Ecto neural progenitor cell (in vitro differentiated cells): ENCODE data around the gene DISC1.
"Not testable (repeated sequence)": the region's sequence is repeated elsewhere in the genome, so short reads cannot be mapped to it uniquely, and the experiment has no call there.

Source experiments
- DNase-seq: peaks from one replicate; pipeline ENCODE4 v3.0.0-alpha.2; 2018; ENCODE audit warnings: low spot score

The DISC1 gene

DNA sequence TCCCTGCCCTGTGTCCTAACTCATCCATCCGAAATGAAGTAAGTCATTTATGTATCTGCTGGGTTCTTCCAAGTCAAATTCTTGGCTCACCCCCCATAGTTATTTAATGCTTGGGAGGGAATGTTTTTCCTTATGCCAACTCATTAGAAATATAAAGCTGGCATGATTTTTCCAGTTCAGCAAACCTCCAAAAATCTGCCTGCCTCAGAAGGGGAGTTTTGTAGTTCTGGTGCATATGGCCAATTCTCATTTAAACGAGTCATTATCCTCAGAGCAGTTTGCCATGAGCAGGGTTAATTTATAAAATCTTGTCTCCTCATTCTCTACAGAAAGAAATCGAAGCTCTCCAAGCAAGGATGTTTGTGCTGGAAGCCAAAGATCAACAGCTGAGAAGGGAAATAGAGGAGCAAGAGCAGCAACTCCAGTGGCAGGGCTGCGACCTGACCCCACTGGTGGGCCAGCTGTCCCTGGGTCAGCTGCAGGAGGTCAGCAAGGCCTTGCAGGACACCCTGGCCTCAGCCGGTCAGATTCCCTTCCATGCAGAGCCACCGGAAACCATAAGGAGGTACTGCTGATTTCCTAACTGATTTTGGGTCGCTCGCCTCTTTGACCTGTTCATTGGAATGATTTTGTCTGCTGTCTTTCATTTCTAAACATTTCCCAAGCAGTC is 144.1 kb downstream of the DISC1 start:
- DNase-seq = no peak

DNA sequence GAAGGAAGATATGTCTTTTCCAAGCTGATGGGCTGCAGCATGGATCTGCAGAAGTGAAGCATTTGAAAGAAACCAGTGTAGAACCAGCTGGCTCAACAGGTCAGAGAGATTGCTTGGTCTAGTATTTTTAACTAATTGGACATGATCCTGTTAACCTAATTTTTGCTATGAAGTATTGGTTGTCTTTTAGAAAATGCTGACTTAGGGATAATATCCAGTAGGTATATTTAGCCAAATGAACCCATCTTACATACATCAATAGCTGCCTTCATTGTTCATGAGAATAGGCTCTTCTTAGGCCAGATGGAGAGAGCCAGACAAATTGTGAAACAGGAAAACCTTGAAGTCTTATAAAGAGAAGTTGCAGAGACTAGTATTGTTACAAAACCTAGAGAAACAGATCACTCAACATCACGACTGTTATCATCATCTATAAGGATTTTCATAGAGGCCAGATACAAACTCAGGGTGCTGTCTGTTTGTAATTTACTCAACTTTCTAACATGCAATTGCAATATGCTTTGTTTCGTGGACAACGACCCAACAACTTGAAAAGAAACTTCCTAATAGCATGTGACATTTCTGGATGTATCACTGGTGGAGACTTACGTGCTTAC is 148.2 kb downstream of the DISC1 start:
- no peak for DNase-seq

- no peak for DNase-seq
These were observed 149.6 kb downstream of the DISC1 start for GRCh38 chr1:231776010-231776756.

DNA sequence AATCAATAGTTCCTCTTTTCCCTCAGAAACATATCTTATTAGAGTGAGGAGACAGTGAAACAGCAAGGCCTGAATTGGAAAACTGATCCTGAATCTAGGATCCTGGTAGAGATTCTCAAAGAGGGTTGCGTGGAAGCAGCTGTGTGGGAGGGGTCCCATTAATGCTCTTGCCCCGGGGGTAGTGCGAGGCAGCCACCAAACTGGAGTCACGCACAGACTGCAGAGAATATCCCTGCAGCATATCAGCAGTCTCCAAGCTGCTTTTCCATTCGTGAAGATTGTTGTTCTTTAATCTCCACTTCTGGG is 150.1 kb downstream of the DISC1 start:
- no peak for DNase-seq

GRCh38 chr1:231778009-231778719 is 151.6 kb downstream of the DISC1 start:
- DNase-seq = no peak

DNA sequence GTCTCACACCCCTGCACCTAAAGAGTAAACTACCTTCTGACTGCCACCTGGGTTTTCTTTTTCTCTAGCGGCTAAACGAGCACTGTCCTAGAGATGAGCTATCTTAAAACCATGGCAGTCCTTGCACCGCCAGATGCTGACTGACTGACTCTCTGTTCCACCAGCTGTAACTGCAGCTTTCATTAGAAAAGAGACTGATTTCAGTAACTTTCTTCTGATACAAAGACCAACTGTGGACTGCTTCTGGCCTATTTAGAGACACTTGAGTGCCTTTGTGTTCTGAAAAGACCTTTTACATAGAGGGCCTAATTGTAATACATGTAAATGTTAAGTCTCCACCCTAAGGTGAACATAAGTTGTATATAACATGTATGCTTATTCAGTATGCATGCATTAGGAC is 152.5 kb downstream of the DISC1 start:
- DNase-seq = no peak

GRCh38 chr1:231781892-231782291 is 155.3 kb downstream of the DISC1 start:
- DNase-seq = no peak

GRCh38 chr1:231785073-231785472 is 158.5 kb downstream of the DISC1 start:
- DNase-seq = not testable (repeated sequence)

DNA sequence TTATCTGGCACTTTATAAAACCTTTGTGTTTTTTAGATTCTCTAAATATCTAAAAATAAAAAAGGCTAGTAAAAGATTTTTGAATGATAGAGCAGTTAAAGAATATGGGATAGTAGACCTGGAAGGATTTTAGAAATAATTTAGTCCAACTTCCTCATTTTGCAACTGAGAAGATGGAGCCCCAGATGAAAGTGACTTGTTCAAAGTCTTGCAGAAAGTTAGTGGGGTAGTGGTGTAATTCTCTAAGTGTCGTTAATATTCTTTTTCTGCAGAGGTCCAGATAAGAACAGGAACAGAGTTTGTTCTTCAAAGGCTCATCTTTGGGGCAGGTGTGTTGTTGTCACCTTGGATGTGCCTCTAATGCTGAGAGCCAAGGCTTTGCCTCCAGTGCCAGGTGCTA is 159.5 kb downstream of the DISC1 start:
- DNase-seq = no peak

- no peak for DNase-seq
These were observed 166.0 kb downstream of the DISC1 start for GRCh38 chr1:231792634-231793033.

- no peak for DNase-seq
These were observed 167.3 kb downstream of the DISC1 start for GRCh38 chr1:231793893-231794292.

DNA sequence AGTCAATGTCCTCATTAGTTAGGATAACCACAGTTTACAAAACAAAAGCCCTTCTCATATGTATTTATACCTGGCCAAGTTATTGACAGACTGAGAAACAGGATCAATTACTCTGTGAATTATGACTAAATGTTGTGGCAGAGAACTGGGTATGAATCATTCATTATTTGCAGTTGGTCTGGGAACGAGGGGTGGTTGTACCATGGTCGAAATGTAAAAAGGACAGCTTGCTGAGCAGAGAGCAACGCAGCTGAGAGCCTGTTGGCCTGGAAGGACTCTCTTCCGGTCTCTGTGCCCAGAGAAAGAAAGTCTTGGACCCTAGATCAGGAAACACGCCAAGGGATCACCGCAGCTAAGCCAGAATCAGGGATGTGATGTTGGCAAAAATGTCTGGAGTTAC is 169.6 kb downstream of the DISC1 start:
- no peak for DNase-seq

DNA sequence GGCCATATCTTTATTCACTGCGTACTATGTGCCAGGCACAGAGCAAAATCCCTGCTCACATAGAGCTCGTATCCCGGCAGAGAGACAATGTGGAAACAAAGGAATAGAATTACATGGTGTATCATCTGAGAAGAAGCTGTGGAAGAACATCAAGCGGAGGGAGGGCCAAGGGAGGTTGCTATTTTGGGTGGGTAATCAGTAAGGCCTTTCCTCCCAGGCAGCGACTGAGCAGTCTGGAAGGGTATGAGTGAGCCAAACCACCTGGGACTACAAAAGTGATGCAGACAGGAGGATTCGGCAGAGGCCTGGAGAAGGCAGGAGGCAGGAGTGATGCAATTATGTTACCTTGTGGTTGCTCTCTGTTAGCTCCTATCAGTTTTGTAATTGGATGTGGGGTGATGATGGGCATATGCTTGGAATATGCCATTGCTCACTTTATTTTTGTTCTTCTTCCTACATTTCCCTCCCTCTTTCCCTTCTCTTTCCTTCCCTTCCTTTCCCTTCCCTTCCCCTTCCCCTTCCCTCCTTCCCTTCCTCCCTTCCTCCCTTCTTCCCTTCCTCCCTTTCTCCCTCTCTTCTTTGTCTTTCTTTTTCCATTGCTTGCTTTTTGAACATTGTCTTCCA is 172.9 kb downstream of the DISC1 start:
- DNase-seq = no peak

GRCh38 chr1:231800108-231800507 is 173.5 kb downstream of the DISC1 start:
- DNase-seq = no peak

DNA sequence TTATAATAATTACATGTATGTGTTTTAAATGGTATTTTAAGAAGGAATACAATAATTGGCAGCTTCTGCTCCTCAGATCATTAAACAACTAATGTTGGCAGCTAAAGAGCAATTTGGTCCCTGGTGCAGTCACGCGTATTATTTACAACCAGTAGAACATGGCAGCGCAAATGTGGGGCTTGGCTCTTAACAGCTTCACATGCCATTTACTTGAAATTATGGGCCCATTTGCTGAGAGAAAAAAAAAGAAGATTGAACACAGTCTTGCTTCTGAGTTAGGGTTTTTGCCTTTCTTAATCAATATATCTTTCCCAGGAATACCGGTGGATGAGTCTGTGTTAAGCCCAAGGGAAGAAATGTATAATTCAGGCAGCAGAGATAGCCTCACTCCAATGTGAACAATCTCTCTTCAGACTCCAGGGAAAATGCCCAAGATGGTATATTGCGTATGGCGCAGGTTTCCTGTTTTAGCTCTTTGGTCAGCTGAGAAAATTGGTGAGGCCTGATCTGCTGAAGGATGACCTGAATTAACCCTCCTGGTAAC is 174.5 kb downstream of the DISC1 start:
- no peak for DNase-seq

- DNase-seq = no peak
These were observed 176.8 kb downstream of the DISC1 start for GRCh38 chr1:231803353-231803752.

GRCh38 chr1:231806623-231807495 is 180.3 kb downstream of the DISC1 start:
- DNase-seq = peak; percentile 77

DNA sequence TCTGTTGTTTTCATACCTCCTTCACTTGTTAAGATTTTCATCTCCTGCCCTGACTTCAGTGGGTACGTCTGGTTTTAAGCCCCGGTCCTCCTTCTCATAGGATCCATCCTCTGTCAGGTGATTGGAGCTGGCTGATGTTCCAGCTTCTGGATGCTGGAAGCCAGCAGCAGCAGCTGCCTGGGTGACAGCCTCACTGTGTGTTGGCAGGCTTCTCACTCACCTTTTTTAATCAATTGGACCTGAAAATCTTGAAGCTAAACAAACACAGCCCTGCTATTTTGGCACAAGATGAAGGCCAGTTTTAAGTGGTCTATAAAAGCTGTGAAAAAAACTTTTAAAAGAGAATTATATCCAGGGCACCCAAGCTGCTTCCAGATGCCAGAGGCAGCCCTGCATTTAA is 181.0 kb downstream of the DISC1 start:
- DNase-seq = no peak

DNA sequence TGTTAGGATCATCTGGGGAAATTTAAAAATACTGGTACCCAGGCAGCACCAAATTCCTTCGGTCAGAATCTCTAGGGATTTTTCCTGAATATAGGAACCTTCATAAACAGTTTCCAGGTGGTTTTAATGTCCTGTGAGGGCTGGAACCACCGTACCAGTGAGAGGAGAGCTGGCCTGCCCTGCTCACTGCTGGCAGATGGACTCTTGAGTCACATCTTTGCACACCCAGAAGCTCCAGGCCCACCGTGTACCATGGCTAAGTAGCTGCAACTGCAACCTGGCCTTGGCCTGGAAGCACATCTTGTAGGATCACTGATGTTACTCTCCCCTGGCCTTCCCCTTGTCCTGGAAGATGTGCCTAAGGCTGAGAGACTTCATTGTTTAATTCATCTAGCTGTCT is 181.5 kb downstream of the DISC1 start:
- DNase-seq = no peak

- DNase-seq = no peak
These were observed 182.4 kb downstream of the DISC1 start for GRCh38 chr1:231808990-231809389.

DNA sequence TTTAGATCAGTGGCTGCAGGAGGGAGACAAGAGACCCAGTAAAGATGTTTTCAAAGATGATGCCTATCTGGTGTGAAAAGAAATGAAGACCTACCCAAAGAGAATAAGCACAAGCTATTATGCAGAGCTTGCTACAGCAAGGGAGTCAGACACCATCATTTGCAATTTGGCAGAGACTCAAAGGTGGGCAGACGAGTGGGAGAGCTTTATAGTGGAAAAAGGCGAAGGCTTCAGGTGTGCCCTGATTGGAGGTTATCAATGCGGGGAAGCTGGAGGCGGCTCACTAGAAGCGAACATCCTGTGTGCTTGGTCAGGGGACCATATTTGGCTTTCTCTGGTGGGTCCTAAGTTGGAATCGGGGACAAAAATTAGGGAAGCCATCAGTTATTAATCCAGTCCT is 183.8 kb downstream of the DISC1 start:
- DNase-seq = no peak
